Measurements from ENCODE around the gene FNDC5.
"Not testable (repeated sequence)": the region's sequence is repeated elsewhere in the genome, so short reads cannot be mapped to it uniquely, and the experiment has no call there.

The FNDC5 gene

GRCh38 chr1:32870615-32871363, at the start of gene FNDC5:
FNDC5 (minus strand) TSS chr1:32870912.
- DNase-seq = no peak

GRCh38 chr1:32919811-32920733, 49.4 kb upstream of the FNDC5 start:
- DNase-seq = no peak

DNA sequence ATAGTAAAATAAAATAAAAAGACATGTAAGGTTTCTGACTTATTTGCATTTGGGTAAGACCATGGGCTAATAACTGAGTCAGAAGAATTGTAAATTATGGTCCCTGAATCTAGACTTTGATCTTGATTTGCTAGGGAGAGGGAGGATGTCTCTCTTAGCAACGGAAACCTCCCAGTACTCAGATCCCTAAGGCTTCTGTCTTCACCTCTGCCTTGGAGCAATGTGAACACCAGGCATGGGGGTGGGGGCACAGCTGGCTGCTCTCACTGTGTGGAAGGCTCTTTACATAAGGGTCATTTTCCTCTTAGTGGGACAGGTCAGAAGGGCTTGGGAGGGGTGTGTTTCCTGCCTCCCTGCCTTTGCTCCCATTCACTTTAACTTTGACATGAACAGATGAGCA, 47.5 kb upstream of the FNDC5 start:
- DNase-seq = no peak

DNA sequence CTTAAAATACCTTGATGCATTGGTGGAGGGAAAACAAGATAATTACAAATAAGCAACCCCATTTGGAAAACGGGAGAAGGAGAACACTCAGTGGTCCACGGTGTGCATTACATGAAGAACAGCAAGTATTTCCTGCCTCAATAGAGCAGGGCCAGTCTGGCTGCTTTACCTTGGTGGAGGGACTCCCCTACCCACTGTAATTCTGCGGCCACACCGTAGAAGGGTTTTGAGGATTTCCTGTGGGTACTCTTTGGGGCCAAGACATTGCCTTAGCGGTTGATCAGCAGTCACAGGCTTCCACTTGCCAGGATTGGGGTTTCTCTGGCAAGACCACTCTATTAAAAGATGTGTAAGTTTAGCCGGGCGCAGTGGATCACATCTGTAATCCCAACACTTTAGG, 46.8 kb upstream of the FNDC5 start:
- no peak for DNase-seq

- DNase-seq = no peak
Measured at GRCh38 chr1:32915766-32916706, 45.3 kb upstream of the FNDC5 start.

DNA sequence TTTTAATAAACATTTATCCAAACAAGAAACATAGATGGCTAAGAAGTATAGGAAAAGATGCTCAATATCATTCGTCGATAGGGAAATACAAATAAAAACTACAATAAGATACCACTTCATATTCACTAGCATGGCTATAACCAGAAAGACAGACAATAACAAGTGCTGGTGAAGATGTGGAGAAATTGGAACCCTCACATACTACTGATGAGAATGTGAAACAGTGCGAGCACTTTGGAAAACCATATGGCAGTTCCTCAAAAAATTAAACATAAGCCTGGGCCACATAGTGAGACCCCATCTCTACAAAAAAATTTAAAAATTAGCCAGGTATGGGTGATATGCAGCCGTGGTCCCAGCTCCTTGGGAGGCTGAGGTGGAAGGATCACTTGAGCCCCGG, 39.6 kb upstream of the FNDC5 start:
- DNase-seq = no peak

- DNase-seq = no peak
Measured at GRCh38 chr1:32907435-32907834, 36.7 kb upstream of the FNDC5 start.

GRCh38 chr1:32906654-32907053, 35.9 kb upstream of the FNDC5 start:
- no peak for DNase-seq

- not testable (repeated sequence) for DNase-seq
Measured at GRCh38 chr1:32905588-32905987, 34.9 kb upstream of the FNDC5 start.

DNA sequence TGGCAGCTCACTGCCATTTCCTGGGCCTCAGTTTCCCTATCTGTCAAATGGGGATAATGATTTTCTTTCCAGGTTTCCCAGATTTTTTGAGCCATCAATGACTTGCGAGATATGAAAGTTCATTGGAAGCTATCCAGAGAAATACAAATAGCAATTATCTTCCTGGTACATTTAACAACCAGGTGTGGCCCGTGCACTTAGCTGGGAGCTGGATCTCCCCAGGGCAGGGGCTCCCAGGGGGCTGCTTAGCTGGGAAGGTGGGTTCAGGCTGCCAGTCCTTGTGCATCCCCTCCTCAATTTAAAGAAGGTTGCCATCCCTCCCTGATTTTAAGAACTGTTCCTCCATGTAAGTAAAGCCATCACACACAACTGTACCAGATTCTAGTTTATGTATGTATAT, 34.1 kb upstream of the FNDC5 start:
- DNase-seq = no peak

- DNase-seq = no peak
Measured at GRCh38 chr1:32903991-32904785, 33.5 kb upstream of the FNDC5 start.

GRCh38 chr1:32902535-32902920, 31.8 kb upstream of the FNDC5 start:
- DNase-seq = no peak

GRCh38 chr1:32901823-32902534, 31.3 kb upstream of the FNDC5 start:
- no peak for DNase-seq

DNA sequence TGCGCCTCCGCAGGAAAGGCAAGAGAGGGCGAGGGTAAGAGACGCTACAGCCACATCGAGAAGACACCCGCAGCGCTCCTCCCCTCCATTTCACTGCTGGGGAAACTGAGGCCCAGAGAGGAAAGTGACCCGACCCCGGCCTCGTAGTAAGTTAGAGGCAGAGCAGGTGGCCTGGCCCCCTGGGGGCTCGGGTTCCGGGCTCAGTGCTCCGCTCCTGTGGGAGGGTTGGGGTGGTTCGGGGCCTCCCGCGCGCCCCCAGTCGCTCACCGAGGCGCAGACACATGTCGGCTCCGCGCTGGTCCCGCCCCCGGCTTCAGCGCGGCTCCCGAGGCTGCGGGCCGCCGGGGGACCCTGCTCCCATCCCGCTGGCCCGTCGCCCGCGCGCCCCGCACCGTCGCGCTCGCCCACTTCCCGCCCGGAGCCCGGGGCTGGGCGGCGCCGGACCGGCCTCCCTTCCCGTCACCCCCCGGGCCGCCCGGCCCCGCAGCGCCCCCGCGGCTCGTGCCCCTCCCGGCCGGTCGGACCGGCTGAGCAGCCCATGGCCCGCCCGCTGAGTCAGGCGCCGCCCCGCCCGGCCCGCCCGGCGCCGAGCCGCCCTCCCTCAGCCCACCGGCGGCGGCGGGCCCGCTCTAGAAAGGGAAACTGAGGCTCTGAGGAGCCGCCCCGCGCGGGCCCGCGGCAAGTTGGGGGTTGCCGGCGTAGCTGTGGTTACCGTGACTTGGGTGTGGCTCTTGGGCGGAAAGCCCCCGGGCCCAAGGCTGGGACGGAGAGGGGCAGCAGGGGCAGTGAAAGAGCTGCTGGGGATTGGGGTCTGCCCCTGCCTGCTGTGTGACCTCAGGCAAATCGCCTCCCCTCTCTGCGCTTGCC, 30.5 kb upstream of the FNDC5 start, which contains the start of gene TMEM54:
TMEM54 (minus strand) TSS at position 434 of the 867 bp plus-strand sequence; CDS start at position 283, 151 bp downstream.
- no peak for DNase-seq

DNA sequence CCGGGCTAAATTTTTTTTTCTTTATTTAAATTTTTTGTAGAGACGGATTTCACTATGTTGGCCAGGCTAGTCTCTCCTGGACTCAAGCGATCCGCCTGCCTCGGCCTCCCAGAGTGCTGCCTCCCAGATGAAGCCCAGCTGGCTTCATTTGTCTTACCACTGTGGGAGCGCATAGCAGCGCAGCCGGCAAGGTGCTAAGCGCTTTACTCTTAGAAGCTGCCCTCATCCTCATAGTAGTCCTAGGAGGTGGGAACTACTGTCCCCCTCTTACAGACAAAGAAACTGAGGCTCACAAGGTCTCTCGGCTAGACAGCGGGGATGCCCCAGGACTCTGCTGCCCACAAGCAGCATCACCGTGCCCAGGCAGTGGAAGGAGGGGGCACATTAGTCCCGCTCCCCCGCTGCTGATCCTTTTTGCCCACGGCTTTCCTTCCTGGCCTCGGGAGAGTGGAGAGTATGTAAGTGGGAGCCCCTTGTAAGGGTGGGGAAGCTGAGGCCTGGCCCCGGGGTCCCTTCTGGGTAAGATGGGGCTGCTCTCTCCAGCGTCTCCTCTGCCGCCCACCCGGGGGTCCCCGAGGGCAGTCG, 29.8 kb upstream of the FNDC5 start:
- no peak for DNase-seq

DNA sequence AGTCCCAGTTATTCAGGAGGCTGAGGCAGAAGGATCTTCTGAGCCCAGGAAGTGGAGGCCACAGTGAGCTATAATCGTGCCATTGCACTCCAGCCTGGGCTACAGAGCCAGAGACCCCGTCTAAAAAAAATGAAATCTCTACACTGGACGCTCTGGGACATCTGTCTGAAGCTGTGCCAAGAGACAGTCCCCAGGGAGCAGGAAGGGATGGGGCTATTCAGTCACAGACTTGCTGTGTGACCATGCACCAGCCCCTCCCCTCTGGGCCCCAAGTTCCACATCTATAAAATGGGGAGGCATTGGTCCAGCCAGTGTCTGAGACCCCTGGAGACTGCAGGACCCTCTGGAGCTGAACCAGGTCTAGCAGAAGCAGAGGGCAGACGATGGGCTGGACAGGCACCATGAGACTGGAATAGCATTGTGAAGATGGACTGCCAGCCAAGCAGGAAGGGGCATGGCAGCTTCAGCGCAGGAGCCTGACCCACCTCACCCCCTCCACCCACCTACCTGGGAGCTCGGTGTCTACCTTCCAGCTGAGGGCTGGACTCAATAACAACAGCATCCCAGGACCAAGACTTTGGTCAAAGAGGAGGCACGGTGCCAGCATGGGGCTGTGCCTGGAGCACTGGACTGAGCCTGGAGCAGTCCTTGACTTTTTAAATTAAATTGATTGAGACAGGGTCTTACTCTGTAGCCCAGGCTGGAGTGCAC, 29.0 kb upstream of the FNDC5 start:
- DNase-seq = no peak

- DNase-seq = no peak
Measured at GRCh38 chr1:32898958-32899357, 28.2 kb upstream of the FNDC5 start.

DNA sequence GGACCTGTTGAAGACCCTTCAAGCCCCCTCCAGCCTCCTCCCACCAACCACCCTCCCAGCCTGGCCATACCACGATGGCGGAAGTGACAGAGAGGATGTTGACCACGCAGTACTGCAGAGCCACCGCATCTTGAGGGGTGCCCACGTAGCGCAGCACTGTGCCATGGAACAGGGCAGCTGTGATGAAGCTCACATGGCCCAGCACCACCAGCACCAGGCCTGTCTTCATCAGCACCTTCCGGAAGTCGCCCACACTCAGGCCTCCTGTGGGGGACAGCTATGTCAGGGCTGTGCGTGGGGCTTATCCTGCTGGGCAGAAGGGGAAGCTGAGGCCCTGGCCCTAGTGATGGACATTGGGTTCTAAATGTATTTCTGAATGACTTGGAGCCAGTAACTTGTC, 27.3 kb upstream of the FNDC5 start:
- no peak for DNase-seq

Measured in CD4-positive, alpha-beta T cell treated with Interleukin-4 for 1 hour (primary cell).